GM18508 (cell line): Measurements from ENCODE around the gene TNIK.

ENCODE experiments used
- ATAC-seq: cut with Tn5 transposase; IDR thresholded peaks from one replicate; pipeline ENCODE4 v1.9.1; 2021; ENCODE audit warnings: moderate number of reproducible peaks; ENCODE audit not compliant: insufficient read depth, unreplicated experiment

TNIK gene

GRCh38 chr3:171268677-171269076 lies 191.5 kb downstream of the TNIK start:
- no peak for ATAC-seq

GRCh38 chr3:171267104-171267503 lies 193.1 kb downstream of the TNIK start:
- ATAC-seq = no peak

GRCh38 chr3:171266740-171267073 lies 193.5 kb downstream of the TNIK start:
- no peak for ATAC-seq

- no peak for ATAC-seq
Observed at GRCh38 chr3:171266034-171266739, 194.0 kb downstream of the TNIK start.

GRCh38 chr3:171264758-171265157 lies 195.4 kb downstream of the TNIK start:
- ATAC-seq = no peak

GRCh38 chr3:171262431-171262830 lies 197.8 kb downstream of the TNIK start:
- ATAC-seq = no peak

GRCh38 chr3:171261487-171261886 lies 198.7 kb downstream of the TNIK start:
- no peak for ATAC-seq

- no peak for ATAC-seq
Observed at GRCh38 chr3:171260899-171261298, 199.3 kb downstream of the TNIK start.

GRCh38 chr3:171260466-171260865 lies 199.7 kb downstream of the TNIK start:
- no peak for ATAC-seq

GRCh38 chr3:171258316-171258715 lies 201.9 kb downstream of the TNIK start:
- no peak for ATAC-seq

GRCh38 chr3:171257251-171258203 lies 202.7 kb downstream of the TNIK start:
- ATAC-seq = peak; percentile 37

- ATAC-seq = no peak
Observed at GRCh38 chr3:171256445-171257250, 203.6 kb downstream of the TNIK start.

GRCh38 chr3:171255236-171255806 lies 204.9 kb downstream of the TNIK start:
- ATAC-seq = no peak

- no peak for ATAC-seq
Observed at GRCh38 chr3:171254315-171254714, 205.9 kb downstream of the TNIK start.

- no peak for ATAC-seq
Observed at GRCh38 chr3:171251835-171252234, 208.4 kb downstream of the TNIK start.

- no peak for ATAC-seq
Observed at GRCh38 chr3:171250444-171250843, 209.8 kb downstream of the TNIK start.

GRCh38 chr3:171249245-171249644 lies 211.0 kb downstream of the TNIK start:
- no peak for ATAC-seq

GRCh38 chr3:171248426-171249111 lies 211.6 kb downstream of the TNIK start:
- ATAC-seq = peak; percentile 81

- ATAC-seq = no peak
Observed at GRCh38 chr3:171245796-171246765, 214.1 kb downstream of the TNIK start.
